ENCODE results near the gene L3MBTL4. TPM values are rescaled to one million over a fixed set of nuclear protein-coding genes. Genes with fewer than 3 reads are reported as not detected.

L3MBTL4 gene
- total and polyA plus RNA-seq, 9 of the 15 experiments (the other 6 are each of a cell fraction or from before 2014, with no cell fraction given), result not detected

- intact Hi-C loops (cut with micrococcal nuclease) (no loop called here), in situ Hi-C loops (cut with MboI) (no loop called here)
- Histone ChIP-seq H3K4me2 (ENCODE audit: insufficient read depth, low read length) (no peak overlapping the region), H4K20me1 (replicated peaks; ENCODE audit: control insufficient read depth, insufficient read depth, low read length) (no peaks in the 10 kb centered on the region), H2AFZ (ENCODE audit: low read depth, low read length) (no peak overlapping the region), H3K36me3 (ENCODE audit: control insufficient read depth, insufficient read depth, low read length) (no peaks in the 10 kb centered on the region), H3K9me1 (ENCODE audit: control insufficient read depth, insufficient read depth, low read length) (no peaks in the 10 kb centered on the region), H3K9me3 (replicated peaks; ENCODE audit: control insufficient read depth, insufficient read depth, low read depth, low read length) (no peaks in the 10 kb centered on the region), H3K9ac (ENCODE audit: insufficient read depth in 1 of 2, low read depth in 2 of 2, low read length in 2 of 2) (no peak overlapping the region), H3K27me3 (ENCODE audit: control insufficient read depth in 2 of 2, insufficient read depth in 2 of 2, low read length in 2 of 2) (no peaks in the 10 kb centered on the region), H3K4me3 (no peak overlapping the region), H3K27ac (ENCODE audit: extremely low read depth, low read depth, low read length) (no peak overlapping the region), H3K79me2 (ENCODE audit: control insufficient read depth, insufficient read depth, low read length) (no peaks in the 10 kb centered on the region), H3K4me1 (replicated peaks in 1 of 2; ENCODE audit: control insufficient read depth in 2 of 2, insufficient read depth in 2 of 2, low read length in 2 of 2) (no peaks in the 10 kb centered on the region)
- FAIRE-seq, result no peak
- DNase-seq (ENCODE audit: extremely low read depth in 1 of 4, low spot score in 3 of 4), result no peak
- no peak for ATAC-seq
- CTCF ChIA-PET (ENCODE audit: low intra/inter-chr PET ratio), result no interaction called here
- POLR2A ChIA-PET, result no interaction called here
- no TSS peak for BruUV-seq (replicated peaks)
- 1% methylated on average over 5 of the region's 5 CpGs for WGBS (ENCODE audit: insufficient coverage, low coverage, missing lambda C conversion rate)
- no peak for TF ChIP-seq PRMT5 (CRISPR knock-in tag; IDR thresholded peaks at IDR 0.05)
- TF ChIP-seq ZNF175 (CRISPR knock-in tag; IDR thresholded peaks at IDR 0.05; ENCODE audit: low read depth), result no peak
- no peak for TF ChIP-seq HMGXB4 (CRISPR knock-in tag; IDR thresholded peaks at IDR 0.05)
- no peak for TF ChIP-seq TARDBP (IDR thresholded peaks at IDR 0.05)
- no peak for TF ChIP-seq HOXB6 (CRISPR knock-in tag; IDR thresholded peaks at IDR 0.05; ENCODE audit: borderline replicate concordance)
- TF ChIP-seq RBFOX2 (IDR thresholded peaks at IDR 0.05; ENCODE audit: low read depth, low read length), result no peak
- TF ChIP-seq RBM15 (IDR thresholded peaks at IDR 0.05; ENCODE audit: insufficient read depth, low read length), result no peak
- TF ChIP-seq, protein P1, sequence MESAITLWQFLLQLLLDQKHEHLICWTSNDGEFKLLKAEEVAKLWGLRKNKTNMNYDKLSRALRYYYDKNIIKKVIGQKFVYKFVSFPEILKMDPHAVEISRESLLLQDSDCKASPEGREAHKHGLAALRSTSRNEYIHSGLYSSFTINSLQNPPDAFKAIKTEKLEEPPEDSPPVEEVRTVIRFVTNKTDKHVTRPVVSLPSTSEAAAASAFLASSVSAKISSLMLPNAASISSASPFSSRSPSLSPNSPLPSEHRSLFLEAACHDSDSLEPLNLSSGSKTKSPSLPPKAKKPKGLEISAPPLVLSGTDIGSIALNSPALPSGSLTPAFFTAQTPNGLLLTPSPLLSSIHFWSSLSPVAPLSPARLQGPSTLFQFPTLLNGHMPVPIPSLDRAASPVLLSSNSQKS (CRISPR knock-in tag; IDR thresholded peaks at IDR 0.05), result no peak
- no peak for TF ChIP-seq PRDM10 (IDR thresholded peaks at IDR 0.05; ENCODE audit: partially characterized antibody)
- no peak for TF ChIP-seq ZBTB17 (CRISPR knock-in tag; IDR thresholded peaks at IDR 0.05)
- TF ChIP-seq ETV1 (tag; conservative IDR thresholded peaks at IDR 0.05; ENCODE audit: low read depth), result no peak
- TF ChIP-seq TOE1 (IDR thresholded peaks at IDR 0.05; ENCODE audit: borderline replicate concordance), result no peak
- no peak for TF ChIP-seq TOE1 (CRISPR knock-in tag; IDR thresholded peaks at IDR 0.05; ENCODE audit: borderline replicate concordance, low read depth)
- TF ChIP-seq MITF (IDR thresholded peaks at IDR 0.05), result no peak
Observed at GRCh38 chr18:6357668-6358067, 57.0 kb downstream of the L3MBTL4 start.

All from K562 (cell line).